HUES48 (cell line): Measurements from ENCODE around the gene HLA-B.

Experiments used
- H3K27ac ChIP-seq: one replicate; pipeline ENCODE4 v1.7.0; 2013; ENCODE audit warnings: low read depth, low read length, inconsistent platforms
- H3K27me3 ChIP-seq: 2 replicates; pipeline ENCODE4 v1.6.1; 2013; ENCODE audit warnings: mild to moderate bottlenecking, low read length; ENCODE audit not compliant: control insufficient read depth, insufficient read depth
- H3K36me3 ChIP-seq: 2 replicates; pipeline ENCODE4 v1.6.1; 2013; ENCODE audit warnings: low read length; ENCODE audit not compliant: control insufficient read depth, insufficient read depth
- H3K4me1 ChIP-seq: 2 replicates; pipeline ENCODE4 v1.6.1; 2013; ENCODE audit warnings: mild to moderate bottlenecking, low read length; ENCODE audit not compliant: control insufficient read depth, insufficient read depth
- H3K4me3 ChIP-seq: 2 replicates; pipeline ENCODE4 v1.5.1; 2013; ENCODE audit warnings: mild to moderate bottlenecking, low read depth, low read length
- H3K9ac ChIP-seq: 2 replicates; pipeline ENCODE4 v1.6.1; 2013; ENCODE audit warnings: mild to moderate bottlenecking, low read depth, low read length, moderate library complexity
- H3K9me3 ChIP-seq: 2 replicates; pipeline ENCODE4 v1.6.1; 2013; ENCODE audit warnings: low read length; ENCODE audit not compliant: control insufficient read depth, insufficient read depth

The HLA-B gene

GRCh38 chr6:31352310-31352682, 4.7 kb downstream of the HLA-B start:
- no peaks in the 10 kb centered on the region for H3K9me3 ChIP-seq
- H3K9ac ChIP-seq = no peak overlapping the region
- no peak overlapping the region for H3K27ac ChIP-seq
- H3K27me3 ChIP-seq = peaks cover 26% of the 10 kb centered on the region
- H3K4me3 ChIP-seq = no peak overlapping the region
- no peaks in the 10 kb centered on the region; the same call in 1 of the 2 replicates for H3K4me1 ChIP-seq
- H3K36me3 ChIP-seq = no peaks in the 10 kb centered on the region

DNA sequence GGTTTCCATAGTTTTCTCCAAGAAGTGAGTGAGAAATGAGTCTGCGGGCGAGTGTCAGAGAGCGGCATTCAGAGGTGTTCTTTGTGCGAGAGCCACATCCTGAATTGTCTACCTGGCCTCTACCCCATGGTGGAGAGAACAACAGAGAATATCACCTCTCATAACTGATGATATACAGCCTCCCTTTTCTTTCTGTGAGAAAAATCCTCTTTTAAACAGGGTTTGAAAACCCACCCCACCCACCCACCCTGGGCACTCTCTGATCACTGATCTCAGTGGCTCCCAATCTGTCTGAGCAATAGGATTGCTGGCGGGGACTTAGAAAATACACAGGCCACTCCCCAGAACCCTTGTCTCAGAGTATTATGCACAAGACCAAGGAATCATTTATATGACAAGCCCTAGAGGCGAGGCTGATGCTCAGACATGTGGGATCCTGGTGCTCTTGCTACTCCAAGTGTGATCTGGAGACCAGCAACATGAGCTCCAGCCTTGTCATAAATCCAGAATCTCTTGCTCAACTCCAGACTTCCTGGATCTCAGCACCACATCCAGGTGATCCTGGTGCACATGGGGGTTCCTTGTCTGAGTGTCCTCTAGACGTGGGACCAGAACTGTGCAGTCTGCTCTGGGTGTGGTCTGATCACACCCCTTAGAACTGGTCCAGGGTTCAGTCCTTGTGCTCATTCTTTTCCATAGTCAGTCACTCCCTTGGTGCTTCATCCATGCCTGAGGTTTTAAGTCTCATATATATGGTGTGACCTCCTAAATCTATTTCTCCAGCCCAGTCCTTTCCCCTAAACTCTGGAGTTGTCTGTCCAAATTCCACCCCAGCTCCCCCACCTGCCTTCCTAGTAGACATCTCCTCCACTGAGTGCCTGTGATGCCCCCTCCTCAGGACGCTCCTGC, 5.3 kb downstream of the HLA-B start:
- Histone ChIP-seq H3K9ac (no peak overlapping the region), H3K4me1 (no peaks in the 10 kb centered on the region; the same call in 1 of the 2 replicates), H3K36me3 (no peaks in the 10 kb centered on the region), H3K27ac (no peak overlapping the region), H3K27me3 (peaks cover 22% of the 10 kb centered on the region), H3K9me3 (no peaks in the 10 kb centered on the region), H3K4me3 (no peak overlapping the region)

- Histone ChIP-seq H3K9ac (no peak overlapping the region), H3K27me3 (peaks cover 17% of the 10 kb centered on the region), H3K4me3 (no peak overlapping the region), H3K9me3 (no peaks in the 10 kb centered on the region), H3K4me1 (no peaks in the 10 kb centered on the region; the same call in 1 of the 2 replicates), H3K27ac (no peak overlapping the region), H3K36me3 (no peaks in the 10 kb centered on the region)
Observed at GRCh38 chr6:31351033-31351380, 6.0 kb downstream of the HLA-B start.

GRCh38 chr6:31350196-31351032, 6.6 kb downstream of the HLA-B start:
- Histone ChIP-seq H3K9me3 (no peaks in the 10 kb centered on the region), H3K27ac (no peak overlapping the region), H3K4me3 (no peak overlapping the region), H3K9ac (no peak overlapping the region), H3K4me1 (no peaks in the 10 kb centered on the region; the same call in 1 of the 2 replicates), H3K27me3 (peaks cover 11% of the 10 kb centered on the region), H3K36me3 (no peaks in the 10 kb centered on the region)

- H3K27ac ChIP-seq = no peak overlapping the region
- no peak overlapping the region for H3K9ac ChIP-seq
- no peaks in the 10 kb centered on the region for H3K9me3 ChIP-seq
- no peak overlapping the region for H3K4me3 ChIP-seq
- no peaks in the 10 kb centered on the region for H3K36me3 ChIP-seq
- no peaks in the 10 kb centered on the region; the same call in 1 of the 2 replicates for H3K27me3 ChIP-seq
- no peaks in the 10 kb centered on the region; the same call in 1 of the 2 replicates for H3K4me1 ChIP-seq
Observed at GRCh38 chr6:31349301-31349700, 7.7 kb downstream of the HLA-B start.

- Histone ChIP-seq H3K4me3 (no peak overlapping the region), H3K27me3 (no peaks in the 10 kb centered on the region; the same call in 1 of the 2 replicates), H3K4me1 (no peaks in the 10 kb centered on the region; the same call in 1 of the 2 replicates), H3K9me3 (no peaks in the 10 kb centered on the region), H3K27ac (no peak overlapping the region), H3K9ac (no peak overlapping the region), H3K36me3 (no peaks in the 10 kb centered on the region)
Observed at GRCh38 chr6:31345026-31345730, 11.8 kb downstream of the HLA-B start.

GRCh38 chr6:31340228-31340627, 16.8 kb downstream of the HLA-B start:
- peaks cover 27% of the 10 kb centered on the region for H3K9me3 ChIP-seq
- H3K4me1 ChIP-seq = no peaks in the 10 kb centered on the region
- no peak overlapping the region for H3K27ac ChIP-seq
- H3K9ac ChIP-seq = no peak overlapping the region
- no peaks in the 10 kb centered on the region; the same call in 1 of the 2 replicates for H3K27me3 ChIP-seq
- H3K36me3 ChIP-seq = no peaks in the 10 kb centered on the region
- no peak overlapping the region for H3K4me3 ChIP-seq

DNA sequence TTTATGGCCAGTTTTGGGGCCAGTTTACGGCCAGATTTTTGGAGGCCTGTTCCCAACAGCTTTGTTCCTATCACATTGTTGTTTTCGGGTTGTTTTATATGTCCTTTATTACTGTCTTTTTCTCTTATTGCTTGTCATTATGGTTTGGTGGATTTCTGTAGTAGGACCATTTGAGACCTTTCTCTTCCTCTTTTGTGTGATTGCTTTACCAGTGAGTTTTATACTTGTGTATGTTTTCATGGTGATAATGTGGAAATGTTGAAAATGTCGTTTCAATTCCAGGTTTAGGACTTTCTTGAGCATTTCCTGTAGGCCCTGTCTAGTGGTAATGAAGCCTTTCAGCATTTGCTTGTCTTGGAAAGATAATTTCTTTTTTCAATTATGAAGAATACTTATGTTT, 17.8 kb downstream of the HLA-B start:
- H3K4me1 ChIP-seq = no peaks in the 10 kb centered on the region
- H3K9ac ChIP-seq = no peak overlapping the region
- H3K27ac ChIP-seq = no peak overlapping the region
- H3K36me3 ChIP-seq = no peaks in the 10 kb centered on the region
- H3K9me3 ChIP-seq = peaks cover 27% of the 10 kb centered on the region
- H3K4me3 ChIP-seq = no peak overlapping the region
- no peaks in the 10 kb centered on the region for H3K27me3 ChIP-seq

DNA sequence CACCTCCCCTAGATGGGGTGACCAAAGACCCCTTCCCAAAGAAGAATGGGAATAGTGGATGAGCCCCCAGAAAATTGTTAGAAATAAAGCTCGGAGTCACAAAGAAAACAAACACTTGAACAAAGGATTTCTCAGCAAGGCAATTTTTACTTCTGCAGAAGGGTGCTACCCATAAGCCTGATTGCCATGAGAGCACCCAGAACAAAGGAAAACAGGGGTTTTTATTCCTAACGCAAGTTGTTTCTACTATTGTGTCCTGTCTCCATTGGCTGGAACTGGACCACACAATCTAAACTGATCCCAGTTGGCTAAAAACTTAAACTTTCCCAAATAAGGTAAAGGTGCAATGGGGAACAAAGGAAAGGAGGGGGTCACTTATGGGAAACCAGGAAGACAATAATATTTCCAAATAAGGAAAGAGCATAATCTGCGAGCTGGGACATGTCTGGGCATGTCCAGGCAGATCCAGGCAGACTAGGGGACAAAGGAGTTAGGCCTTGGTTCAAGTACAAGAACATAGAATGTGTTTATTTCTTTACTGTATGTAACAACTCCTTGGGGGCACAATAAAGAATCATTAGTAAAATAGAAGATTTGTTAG, 20.0 kb downstream of the HLA-B start:
- Histone ChIP-seq H3K9ac (no peak overlapping the region), H3K27ac (no peak overlapping the region), H3K9me3 (peaks cover 27% of the 10 kb centered on the region), H3K4me1 (no peaks in the 10 kb centered on the region), H3K4me3 (no peak overlapping the region), H3K27me3 (no peaks in the 10 kb centered on the region), H3K36me3 (no peaks in the 10 kb centered on the region)
